Natural killer cell (primary cell): Measurements from ENCODE around the gene ZNF366. TPM values are rescaled to one million over a fixed set of nuclear protein-coding genes. Genes with fewer than 3 reads are reported as not detected.

Experiments
- ATAC-seq, 3 donors: fragments of 150-1000 bp in 2 of 3; fragments of 200-7000 bp in 1 of 3; cut with Tn5 transposase; 1 replicate in 1 of 3; 2 replicates in 2 of 3; pipeline ENCODE4 v1.10.0; 2021; ENCODE audit warnings: mild to moderate bottlenecking in 2 of 3, moderate library complexity in 2 of 3
- DNase-seq, 2 donors: peaks; one replicate each; pipeline versions ENCODE4 v3.0.0 to v3.0.0-alpha.2; 2013 to 2021; ENCODE audit warnings: mixed read lengths in 1 of 2
- H3K27ac ChIP-seq: one replicate; pipeline ENCODE4 v1.5.1; 2013; ENCODE audit warnings: mild to moderate bottlenecking, low read length
- H3K27me3 ChIP-seq: one replicate; pipeline ENCODE4 v1.6.1; 2013; ENCODE audit warnings: low read length; ENCODE audit not compliant: control insufficient read depth, insufficient read depth
- H3K36me3 ChIP-seq: one replicate; pipeline ENCODE4 v1.6.1; 2013; ENCODE audit warnings: low read length; ENCODE audit not compliant: control insufficient read depth, insufficient read depth
- H3K4me1 ChIP-seq: one replicate; pipeline ENCODE4 v1.6.1; 2013; ENCODE audit warnings: low read length; ENCODE audit not compliant: control insufficient read depth, insufficient read depth
- H3K4me3 ChIP-seq: one replicate; pipeline ENCODE4 v1.5.1; 2013; ENCODE audit warnings: low read length
- H3K9me3 ChIP-seq: one replicate; pipeline ENCODE4 v1.6.1; 2013; ENCODE audit warnings: low read length; ENCODE audit not compliant: control insufficient read depth, insufficient read depth
- H3K27ac Mint-ChIP-seq, 2 donors: one replicate each; pipeline ENCODE4 v1.8.0; 2022; ENCODE audit warnings: mild to moderate bottlenecking in 2 of 2, mixed read lengths in 2 of 2, moderate library complexity in 1 of 2
- H3K27me3 Mint-ChIP-seq, 2 donors: one replicate each; pipeline ENCODE4 v1.8.0; 2022; ENCODE audit warnings: low read depth in 2 of 2, mixed read lengths in 2 of 2
- H3K36me3 Mint-ChIP-seq: one replicate; pipeline ENCODE4 v1.8.0; 2022; ENCODE audit warnings: mixed read lengths
- H3K4me1 Mint-ChIP-seq, 2 donors: one replicate each; pipeline ENCODE4 v1.8.0; 2022; ENCODE audit warnings: mixed read lengths in 2 of 2
- H3K4me3 Mint-ChIP-seq: one replicate; pipeline ENCODE4 v1.8.0; 2022; ENCODE audit warnings: mild to moderate bottlenecking, moderate library complexity, mixed read lengths
- H3K9me3 Mint-ChIP-seq, 2 donors: one replicate each; pipeline ENCODE4 v1.8.0; 2022; ENCODE audit warnings: mixed read lengths in 2 of 2
- WGBS: methylation state at CpG from one replicate; pipeline ENCODE4 v1.1.7; 2013; ENCODE audit warnings: missing lambda C conversion rate; ENCODE audit not compliant: insufficient coverage; 5-methylcytosine and 5-hydroxymethylcytosine counted together
- intact Hi-C: fragments of 100-400 bp; cut with micrococcal nuclease; formaldehyde crosslinking; loops from one replicate; pipeline ENCODE4 v1.14.2; 2022
- total RNA-seq, 4 donors: library from RNA; stranded (reverse); fragments of 120-200 nt in 1 of 4; gene quantifications; one replicate each; pipeline versions ENCODE4 v1.2.3 to v1.2.4, GENCODE V29; 2013 to 2022
- TF ChIP-seq, protein P1 (sequence below): fragments of 200-600 bp; IDR thresholded peaks from one replicate; pipeline ENCODE4 v1.8.0; 2022; ENCODE audit warnings: antibody characterized with exemption

ZNF366 gene
- total RNA-seq, 3 donors from 2014 or later (not counting 1 experiment from before 2014, with no cell fraction given) = 0.54 TPM; not detected in 2

DNA sequence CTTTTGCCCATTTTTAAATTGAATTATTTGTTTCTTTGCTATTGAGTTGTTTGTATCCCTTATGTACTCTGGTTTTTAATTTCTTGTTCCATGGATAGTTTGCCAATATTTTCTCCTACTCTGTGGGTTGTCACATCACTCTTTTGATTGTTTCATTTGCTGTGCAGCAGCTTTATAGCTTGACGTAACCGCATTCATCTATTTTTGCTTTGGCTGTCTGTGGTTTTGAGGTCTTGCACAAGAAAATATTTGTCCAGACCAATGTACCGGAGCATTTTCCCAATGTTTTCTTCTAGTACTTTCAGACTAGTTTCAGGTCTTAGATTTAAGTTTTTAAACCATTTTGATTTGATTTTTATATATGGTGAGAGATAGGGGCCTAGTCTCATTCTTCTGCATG lies 36.2 kb upstream of the ZNF366 start:
- no peak overlapping the region for H3K27ac Mint-ChIP-seq
- no peaks in the 10 kb centered on the region for H3K4me1 Mint-ChIP-seq
- H3K27me3 Mint-ChIP-seq = peaks cover 8 to 16% of the 10 kb centered on the region in 2 donors
- WGBS = 76% methylated on average over 3 of the region's 3 CpGs
- ATAC-seq = no peak
- TF ChIP-seq, protein P1, sequence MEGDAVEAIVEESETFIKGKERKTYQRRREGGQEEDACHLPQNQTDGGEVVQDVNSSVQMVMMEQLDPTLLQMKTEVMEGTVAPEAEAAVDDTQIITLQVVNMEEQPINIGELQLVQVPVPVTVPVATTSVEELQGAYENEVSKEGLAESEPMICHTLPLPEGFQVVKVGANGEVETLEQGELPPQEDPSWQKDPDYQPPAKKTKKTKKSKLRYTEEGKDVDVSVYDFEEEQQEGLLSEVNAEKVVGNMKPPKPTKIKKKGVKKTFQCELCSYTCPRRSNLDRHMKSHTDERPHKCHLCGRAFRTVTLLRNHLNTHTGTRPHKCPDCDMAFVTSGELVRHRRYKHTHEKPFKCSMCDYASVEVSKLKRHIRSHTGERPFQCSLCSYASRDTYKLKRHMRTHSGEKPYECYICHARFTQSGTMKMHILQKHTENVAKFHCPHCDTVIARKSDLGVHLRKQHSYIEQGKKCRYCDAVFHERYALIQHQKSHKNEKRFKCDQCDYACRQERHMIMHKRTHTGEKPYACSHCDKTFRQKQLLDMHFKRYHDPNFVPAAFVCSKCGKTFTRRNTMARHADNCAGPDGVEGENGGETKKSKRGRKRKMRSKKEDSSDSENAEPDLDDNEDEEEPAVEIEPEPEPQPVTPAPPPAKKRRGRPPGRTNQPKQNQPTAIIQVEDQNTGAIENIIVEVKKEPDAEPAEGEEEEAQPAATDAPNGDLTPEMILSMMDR = no peak
- H3K9me3 Mint-ChIP-seq = peaks cover 5% of the 10 kb centered on the region in 2 donors
- H3K4me3 Mint-ChIP-seq = no peak overlapping the region
- no peak for DNase-seq
- Histone ChIP-seq H3K4me3 (no peak overlapping the region), H3K9me3 (no peaks in the 10 kb centered on the region), H3K36me3 (no peaks in the 10 kb centered on the region), H3K27ac (no peak overlapping the region), H3K4me1 (no peaks in the 10 kb centered on the region), H3K27me3 (peaks cover 2% of the 10 kb centered on the region)
- intact Hi-C loops = no loop called here
- H3K36me3 Mint-ChIP-seq = peaks cover 10% of the 10 kb centered on the region

DNA sequence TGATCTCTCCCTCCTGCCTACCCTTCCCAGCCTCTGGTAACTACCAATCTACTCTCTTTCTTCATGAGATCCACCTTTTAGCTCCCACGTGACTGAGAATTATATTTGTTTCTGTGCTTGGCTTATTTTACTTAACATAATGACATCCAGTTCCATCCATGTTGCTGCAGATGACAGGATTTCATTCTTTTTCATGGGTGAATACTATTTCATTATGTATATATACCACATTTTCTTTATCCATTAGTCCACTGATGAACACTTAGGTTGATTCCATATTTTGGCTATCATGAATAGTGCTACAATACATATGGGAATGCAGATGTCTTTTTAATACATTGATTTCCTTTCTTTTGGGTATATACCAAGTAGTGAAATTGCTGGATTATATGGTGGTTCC lies 35.5 kb upstream of the ZNF366 start:
- H3K4me1 Mint-ChIP-seq = no peaks in the 10 kb centered on the region
- H3K4me3 Mint-ChIP-seq = no peak overlapping the region
- H3K9me3 ChIP-seq = no peaks in the 10 kb centered on the region
- H3K27me3 ChIP-seq = peaks cover 2% of the 10 kb centered on the region
- TF ChIP-seq, protein P1 = no peak
- no peak overlapping the region for H3K4me3 ChIP-seq
- ATAC-seq (no peak), DNase-seq (no peak)
- H3K9me3 Mint-ChIP-seq = peaks cover 2 to 5% of the 10 kb centered on the region in 2 donors
- H3K4me1 ChIP-seq = no peaks in the 10 kb centered on the region
- H3K27ac Mint-ChIP-seq = no peak overlapping the region
- peaks cover 10% of the 10 kb centered on the region for H3K36me3 Mint-ChIP-seq
- no CpG with 5 or more reads among the region's 1 CpG for WGBS
- H3K36me3 ChIP-seq = no peaks in the 10 kb centered on the region
- H3K27me3 Mint-ChIP-seq = peaks cover 8 to 11% of the 10 kb centered on the region in 2 donors
- intact Hi-C loops = no loop called here
- H3K27ac ChIP-seq = no peak overlapping the region

DNA sequence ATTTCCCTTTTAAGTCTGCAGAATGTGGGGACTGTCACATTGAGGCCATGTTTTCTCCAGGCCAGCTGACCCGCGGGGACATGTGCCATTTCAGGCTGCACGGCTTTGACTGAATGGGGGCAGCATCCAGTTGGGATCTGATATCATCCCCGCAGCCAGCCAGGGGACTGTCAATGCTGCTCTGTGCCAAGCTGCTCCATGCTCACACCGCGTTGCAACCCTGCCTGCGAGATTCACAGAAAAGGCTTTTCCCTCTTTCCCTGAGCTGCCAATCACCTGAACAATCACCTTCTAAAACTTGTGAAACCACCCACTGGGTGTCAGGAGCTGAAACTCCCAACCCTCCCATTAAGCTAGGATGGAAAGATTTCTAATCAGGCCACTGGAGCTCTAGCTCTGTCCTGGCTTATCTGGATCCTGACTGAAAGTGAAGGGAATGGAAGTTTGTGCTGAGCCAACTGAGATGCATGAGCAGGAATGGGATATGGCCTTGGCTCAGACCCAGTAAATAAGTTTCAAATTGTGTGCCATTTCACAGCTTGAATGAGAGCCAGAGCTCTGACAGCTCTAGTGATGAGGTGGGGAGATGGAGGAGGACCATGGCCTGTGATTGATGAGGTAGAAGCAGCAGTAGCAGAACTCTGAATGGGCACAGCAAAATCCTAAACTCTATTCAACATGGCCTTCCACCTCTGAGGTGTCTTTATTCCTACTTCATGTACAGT lies 34.5 kb upstream of the ZNF366 start:
- H3K27me3 Mint-ChIP-seq = peaks cover 8 to 11% of the 10 kb centered on the region in 2 donors
- Histone ChIP-seq H3K27ac (no peak overlapping the region), H3K4me3 (no peak overlapping the region), H3K9me3 (no peaks in the 10 kb centered on the region), H3K36me3 (no peaks in the 10 kb centered on the region), H3K27me3 (no peaks in the 10 kb centered on the region), H3K4me1 (no peaks in the 10 kb centered on the region)
- no peak overlapping the region for H3K4me3 Mint-ChIP-seq
- H3K27ac Mint-ChIP-seq = no peak overlapping the region
- WGBS = 84% methylated on average over 7 of the region's 7 CpGs
- intact Hi-C loops = no loop called here
- TF ChIP-seq, protein P1 = no peak
- peaks cover 2 to 5% of the 10 kb centered on the region in 2 donors for H3K9me3 Mint-ChIP-seq
- ATAC-seq = no peak
- DNase-seq = no peak
- H3K4me1 Mint-ChIP-seq = no peaks in the 10 kb centered on the region
- H3K36me3 Mint-ChIP-seq = peaks cover 10% of the 10 kb centered on the region
